Left renal pelvis (tissue), 4 donors: ENCODE data around the gene DARS1. TPM values are rescaled to one million over a fixed set of nuclear protein-coding genes. Genes with fewer than 3 reads are reported as not detected.
A peak's percentile ranks its signal among the peaks of the same experiment; 100 is the strongest.
"Not testable (repeated sequence)": the region's sequence is repeated elsewhere in the genome, so short reads cannot be mapped to it uniquely, and the experiment has no call there.

Experiments
- DNase-seq, 4 donors: peaks; one replicate each; pipeline ENCODE4 v3.0.0-alpha.2; 2013; ENCODE audit warnings: low read depth in 4 of 4, low spot score in 3 of 4
- polyA plus RNA-seq, 4 donors: library from polyadenylated mRNA; unstranded; fragments of 120-200 nt; gene quantifications; one replicate each; pipeline ENCODE4 v1.2.1, GENCODE V29; 2013; ENCODE audit not compliant: insufficient read length in 4 of 4

DARS1 gene
- polyA plus RNA-seq, 4 donors = 92.9 to 153 (median 135) TPM

DNA sequence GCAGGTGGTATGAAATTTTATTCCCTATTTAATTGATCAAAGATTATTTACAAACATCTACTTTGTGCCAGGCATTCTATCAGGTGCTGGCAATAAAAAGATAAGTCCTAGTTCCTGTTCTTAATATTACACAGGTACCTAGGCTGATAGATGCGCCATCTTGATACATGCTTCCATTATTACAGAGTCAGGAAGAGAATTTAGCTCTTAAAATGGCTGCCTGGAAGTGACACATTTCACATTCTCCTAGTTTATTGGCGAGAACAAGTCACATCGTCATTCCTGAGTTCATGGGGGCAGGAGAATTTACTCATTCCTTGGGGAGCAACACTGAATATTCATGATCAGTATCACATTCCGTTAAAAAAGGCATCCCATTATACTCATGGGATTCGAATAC, 1.1 kb upstream of the DARS1 start:
- no peak for DNase-seq

DNA sequence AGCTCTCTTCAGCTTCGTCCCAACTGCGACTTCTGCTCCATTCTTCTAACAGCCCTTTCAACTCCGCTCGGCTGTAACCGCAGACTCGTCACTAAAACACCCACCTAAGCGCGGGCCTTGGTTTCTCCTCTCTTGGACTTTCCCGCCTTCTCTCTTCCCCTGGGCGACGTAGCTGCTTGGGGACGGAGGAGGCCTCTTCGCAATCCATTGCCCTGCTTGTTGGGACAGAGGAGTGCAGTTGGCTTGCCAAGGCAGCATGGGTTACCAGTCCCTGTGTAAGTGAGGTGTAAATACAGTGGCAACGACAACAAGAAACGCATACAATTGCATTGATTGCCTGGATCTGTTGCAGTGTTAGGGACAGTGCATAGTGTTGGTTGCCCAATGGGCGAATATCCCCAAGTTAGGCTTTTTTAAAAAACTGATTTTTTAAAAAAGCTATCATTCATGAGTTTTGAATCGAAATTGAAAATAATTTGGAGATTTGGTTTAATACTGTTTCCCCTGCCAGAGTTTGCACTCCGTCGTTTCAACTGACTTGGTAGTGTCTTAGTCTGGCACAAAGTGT, 484 bp upstream of the DARS1 start:
- no peak for DNase-seq

DNA sequence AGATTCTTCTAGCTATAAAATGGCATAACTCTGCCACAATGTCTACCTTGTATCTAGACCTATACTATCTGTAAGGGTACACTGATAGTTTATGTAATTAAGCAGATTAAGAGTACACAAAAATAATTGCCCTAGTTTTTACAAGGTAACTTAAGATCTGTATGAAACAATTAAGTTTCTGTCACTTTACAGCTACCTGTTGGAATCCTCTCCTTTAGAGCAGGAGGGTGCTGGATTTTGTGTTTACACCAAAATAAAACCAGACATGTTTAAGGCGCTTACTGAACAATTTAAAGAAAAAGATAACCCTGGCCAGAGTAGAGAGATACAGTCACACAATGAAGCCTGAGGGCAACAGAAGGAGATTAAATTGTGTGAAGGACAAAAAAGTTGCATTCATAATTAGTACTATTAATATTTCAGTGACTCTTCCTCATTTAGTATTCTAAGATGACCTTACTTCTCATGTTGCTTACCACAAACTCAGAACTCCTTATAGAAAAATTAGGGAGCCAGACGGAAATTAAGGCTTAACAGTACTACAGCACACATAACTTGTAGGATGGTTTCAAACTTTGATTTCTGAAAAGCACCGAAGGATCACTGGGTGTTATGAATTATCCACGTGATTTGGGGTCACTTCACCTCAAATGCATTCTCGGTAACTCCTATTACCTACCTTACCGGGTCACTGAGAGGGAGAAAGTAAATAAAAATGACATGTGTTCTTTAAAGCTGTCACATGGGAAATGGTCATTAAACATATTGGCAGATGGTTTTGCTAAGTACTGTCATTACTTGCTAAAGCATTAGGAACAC, 1.0 kb downstream of the DARS1 start:
- no peak for DNase-seq

DNA sequence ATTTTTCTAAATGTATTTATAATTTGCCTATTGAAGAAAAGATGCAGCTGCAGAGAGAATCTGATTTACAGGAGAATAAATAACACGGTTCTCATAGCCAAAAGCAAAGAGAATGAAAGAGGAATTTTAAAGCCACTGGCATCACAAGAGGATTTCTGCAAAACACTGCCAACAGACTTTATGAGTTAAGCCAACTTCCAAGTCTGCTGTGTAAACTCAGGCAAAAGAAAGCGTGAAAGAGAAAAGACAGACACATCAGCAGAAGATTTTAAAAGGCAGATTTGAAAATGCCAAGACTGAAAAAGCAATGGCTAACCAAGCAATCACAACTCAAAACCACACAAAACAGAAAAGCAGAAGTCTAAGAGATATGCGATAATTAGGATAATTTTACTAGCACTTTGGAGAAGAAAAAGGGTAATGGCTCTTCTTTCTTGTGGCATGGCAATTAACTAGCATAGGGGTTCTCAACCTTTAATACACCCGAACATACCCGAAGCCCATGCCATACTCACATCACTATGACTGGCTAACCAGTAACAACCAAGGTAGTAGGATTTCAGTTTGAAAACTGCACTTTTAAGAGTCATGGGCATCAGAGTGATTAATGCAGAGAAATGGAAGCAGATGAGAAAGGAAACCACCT, 4.9 kb downstream of the DARS1 start:
- DNase-seq = no peak

DNA sequence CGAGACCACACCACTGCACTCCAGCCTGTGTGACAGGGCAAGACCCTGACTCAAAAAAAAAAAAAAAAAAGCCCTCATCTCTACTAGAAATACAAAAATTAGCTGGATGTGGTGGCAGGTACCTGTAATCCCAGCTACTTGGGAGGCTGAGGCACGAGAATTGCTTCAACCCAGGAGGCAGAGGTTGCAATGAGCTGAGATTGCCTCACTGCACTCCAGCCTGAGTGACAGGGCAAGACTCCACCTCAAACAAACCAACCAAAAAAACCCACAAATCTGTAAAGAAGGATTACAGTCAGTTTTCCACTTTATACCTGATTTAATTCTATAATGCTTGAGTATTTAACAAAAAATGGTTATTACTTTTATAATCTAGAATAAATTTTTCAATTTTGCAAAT, 9.7 kb downstream of the DARS1 start:
- DNase-seq = no peak

DNA sequence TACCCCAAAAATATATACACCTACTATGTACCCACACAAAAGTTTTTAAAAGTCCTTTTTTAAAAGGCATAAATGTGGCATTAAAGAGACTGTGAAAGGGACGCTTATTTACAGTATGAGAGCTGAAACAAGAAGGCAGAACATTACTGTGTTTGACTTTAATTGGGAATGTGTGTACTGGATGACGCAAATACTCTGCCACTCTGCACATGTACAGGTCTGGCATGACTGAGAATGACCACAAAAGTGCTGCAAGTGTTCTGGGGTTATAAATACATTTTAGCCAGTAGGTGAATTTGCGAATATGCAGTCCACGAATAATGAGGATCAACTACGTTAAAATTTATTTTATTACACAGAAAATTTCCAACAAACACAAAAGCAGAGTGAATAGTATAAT, 11.4 kb downstream of the DARS1 start:
- DNase-seq = no peak

DNA sequence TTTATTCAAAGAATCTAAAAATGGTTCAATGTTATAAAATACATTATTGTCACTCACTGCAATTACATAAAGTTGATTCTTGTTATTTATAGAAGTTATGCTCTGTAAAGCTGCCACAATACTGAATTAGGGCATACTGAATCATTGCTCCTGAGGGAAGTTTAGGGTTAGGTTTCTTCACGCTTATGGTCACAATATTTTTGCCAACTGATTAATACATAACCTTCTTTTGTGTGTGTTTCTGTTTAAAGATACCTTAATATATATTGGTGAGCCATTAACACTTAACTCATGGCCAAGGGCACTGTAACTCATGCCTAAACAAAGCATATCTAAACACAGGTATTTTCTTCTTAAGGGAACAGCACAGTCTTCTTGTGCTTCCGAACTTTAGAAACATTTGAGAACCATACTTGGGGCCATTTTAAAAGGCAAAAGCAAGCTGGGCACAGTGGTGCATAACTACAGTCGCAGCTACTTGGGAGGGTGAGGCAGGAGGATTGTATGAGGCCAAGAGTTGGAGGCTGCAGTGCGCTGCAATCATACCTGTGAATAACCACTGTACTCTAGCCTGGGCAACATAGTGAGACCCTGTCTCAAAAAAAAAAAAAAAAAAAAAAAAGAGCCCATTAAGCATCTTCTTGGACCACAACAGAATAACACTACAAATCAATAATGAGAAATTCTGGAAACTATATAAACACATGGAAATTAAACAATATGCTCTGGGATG, 15.6 kb downstream of the DARS1 start:
- no peak for DNase-seq

DNA sequence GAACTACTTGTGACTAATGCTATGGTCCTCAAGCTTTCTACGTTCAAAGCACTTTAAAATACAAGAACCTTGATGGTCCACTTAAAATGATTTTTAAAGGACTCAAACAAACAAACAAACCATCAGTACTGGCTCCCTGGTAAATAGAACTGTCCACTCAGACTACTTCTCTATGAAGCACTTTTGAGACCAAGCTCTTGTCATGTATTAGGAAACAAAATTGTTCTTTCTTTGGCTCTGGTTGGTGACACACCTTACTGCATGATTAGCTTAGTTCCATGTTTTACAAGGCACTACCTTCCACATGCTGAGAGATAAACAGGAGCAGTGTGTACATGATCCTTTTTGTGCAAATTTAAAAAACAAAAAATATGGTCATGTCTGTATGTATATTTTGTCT, 19.7 kb downstream of the DARS1 start:
- DNase-seq = no peak

DNA sequence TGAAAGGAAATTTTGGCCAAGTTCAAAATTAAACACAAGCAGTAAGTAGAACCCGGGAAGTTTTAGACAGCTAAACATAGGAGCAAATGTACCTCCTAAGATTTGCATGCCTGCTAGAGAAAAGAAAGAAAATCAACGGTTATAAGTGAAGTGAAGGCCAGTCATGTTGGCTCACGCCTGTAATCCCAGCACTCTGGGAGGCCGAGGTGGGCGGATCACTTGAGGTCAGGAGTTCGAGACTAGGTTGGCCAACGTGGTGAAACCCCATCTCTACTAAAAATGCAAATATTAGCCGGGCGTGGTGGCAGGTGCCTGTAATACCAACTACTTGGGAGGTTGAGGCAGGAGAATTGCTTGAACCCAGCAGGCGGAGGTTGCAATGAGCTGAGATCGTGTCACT, 21.0 kb downstream of the DARS1 start:
- DNase-seq = not testable (repeated sequence)

DNA sequence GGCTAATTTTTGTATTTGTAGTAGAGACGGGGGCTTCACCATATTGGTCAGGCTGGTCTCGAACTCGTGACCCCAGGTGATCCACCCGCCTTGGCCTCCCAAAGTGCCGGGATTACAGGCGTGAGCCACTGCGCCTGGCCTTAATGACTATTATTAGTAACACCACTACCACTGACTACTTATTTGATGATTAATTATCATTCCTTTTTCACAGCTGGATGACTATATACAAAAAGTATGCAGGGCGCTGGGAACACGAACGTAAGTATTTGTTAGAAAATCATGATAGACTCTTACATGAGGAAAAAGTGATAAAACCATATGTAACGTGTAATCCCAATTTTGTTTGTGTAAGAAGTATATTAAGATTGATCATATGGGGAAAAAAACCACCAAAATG, 21.6 kb downstream of the DARS1 start:
- DNase-seq = no peak

DNA sequence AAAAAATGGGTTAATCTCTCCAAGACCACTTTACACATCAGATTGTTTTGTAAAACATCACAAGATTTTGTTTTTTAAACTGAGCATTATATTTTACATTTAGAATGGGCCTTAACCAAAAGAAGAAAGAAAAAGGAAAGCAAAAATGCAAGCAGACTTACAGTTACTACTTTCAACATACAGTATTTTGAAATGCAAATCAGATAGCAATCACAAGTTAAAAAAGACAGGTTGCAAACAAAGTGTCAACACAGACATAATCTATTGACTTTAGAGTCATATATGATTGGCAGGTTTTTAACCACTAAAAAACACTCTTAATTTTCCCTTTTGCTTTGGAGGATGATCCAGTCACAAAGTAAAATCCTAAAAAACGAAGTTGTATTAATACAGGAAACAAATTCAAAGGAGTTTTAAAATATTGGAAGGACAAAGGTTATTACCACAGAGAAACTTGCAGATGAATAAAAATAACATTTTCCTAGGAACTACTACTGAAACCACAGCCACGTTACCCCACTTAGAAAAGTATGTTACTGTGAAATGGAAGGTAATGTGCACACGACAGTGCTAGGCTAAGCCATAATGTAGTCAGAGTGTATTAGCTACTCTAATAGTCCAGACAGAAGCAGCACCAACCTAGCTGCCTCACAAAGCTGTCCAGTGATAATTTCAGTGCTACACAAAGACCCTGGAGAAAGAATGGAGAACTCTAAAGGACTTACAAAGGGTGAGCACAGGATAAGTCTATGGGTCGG, 22.9 kb downstream of the DARS1 start:
- no peak for DNase-seq

DNA sequence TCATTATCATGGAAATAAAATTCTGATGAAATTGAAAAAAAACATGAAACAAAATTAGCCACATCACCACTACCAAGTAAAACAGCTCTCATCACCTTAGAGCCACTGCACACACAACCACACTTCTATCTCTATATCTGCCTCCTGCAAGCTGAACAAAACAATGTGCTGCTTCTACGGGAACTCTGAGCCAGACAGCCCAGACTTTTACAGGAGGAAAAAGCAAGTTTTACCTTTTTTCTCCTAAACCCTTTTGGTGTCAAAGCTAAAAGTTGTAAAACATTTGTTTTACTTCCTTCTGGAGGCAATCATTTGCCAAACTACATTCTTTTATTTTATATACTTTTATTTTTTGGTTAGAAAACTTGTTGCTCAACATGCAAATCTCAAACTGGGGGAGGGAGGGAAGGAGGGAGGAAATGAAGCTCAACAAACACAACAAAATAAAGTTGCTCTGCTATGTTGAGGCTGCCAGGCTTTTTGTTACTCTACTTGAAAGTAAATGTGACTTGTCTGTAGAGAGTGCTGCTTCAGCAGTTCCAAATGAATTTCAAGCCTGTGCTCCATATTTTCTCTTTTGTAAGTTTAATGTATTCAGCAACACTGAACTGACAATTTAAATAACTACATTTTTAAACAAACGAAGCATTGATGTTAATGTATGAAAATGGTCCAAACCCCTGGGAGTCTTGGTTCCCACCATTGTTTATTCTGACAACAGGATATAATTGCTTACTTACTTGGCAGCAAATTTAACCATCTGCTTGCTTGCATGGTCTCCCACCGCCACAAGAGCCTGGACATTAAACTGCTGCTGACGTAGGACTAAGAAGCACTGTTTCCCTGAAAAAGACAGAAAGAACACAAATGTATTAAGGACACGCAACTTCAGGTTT, 24.5 kb downstream of the DARS1 start:
- DNase-seq = peak in 2 of 4 donors; percentile 18 to 25

DNA sequence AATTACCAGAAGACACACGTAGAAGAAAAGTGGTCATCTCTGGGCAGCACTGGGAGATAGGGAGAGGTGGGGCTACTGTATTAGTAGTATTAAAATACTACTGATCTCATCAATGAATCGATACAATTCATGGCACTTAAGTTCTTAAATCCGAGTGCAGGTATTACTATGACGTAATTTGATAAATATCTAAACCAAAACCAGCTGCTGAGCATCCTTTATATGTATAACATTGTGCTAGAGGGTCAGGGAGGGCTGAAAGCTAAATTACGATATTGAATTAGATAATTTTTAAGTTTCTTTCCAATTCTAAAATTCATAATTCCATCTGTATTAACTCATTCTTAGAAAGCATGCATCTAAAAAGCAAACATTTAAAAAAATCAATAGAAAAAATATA, 25.3 kb downstream of the DARS1 start:
- DNase-seq = no peak

DNA sequence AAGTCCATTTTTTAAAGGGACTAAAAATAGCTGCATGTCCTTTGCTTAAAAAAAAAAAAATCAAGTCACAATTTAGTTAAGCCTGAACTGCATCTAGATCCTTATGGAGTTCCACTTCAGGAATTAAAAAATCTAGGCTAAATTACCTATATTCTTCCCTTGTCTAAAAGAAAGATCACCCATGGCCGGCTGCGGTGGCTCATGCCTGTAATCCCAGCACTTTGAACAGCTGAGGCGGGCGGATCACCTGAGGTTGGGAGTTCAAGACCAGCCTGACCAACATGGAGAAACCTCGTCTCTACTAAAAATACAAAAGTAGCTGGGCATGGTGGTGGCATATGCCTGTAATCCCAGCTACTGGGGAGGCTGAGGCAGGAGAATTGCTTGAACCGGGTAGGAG, 26.5 kb downstream of the DARS1 start:
- not testable (repeated sequence) for DNase-seq

DNA sequence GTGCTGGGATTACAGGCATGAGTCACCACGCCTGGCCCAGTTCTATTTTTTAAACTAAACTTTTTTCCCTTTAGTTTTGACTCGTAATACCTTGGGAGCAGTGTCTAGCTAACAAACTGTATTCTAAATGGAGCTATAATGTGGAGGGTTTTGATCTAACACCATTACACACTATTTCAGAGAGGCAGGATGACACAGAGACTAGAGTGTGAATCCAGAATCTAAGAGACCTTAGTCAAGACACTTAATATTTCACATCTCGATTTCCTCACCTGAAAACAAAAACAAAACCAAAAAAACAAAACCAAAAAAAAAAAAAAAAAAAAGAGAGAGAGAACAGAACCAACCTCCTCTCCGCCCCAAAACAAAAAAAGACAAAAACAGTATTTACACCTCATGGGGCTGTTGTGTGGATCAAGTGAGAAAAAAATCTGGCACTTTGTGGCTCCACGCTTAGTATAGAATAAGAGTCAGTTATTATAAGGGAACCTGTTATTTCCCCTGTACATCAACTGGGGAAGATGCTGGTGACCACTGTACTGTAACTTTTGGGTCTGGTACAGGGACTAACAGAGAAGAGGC, 31.3 kb downstream of the DARS1 start:
- DNase-seq = no peak

DNA sequence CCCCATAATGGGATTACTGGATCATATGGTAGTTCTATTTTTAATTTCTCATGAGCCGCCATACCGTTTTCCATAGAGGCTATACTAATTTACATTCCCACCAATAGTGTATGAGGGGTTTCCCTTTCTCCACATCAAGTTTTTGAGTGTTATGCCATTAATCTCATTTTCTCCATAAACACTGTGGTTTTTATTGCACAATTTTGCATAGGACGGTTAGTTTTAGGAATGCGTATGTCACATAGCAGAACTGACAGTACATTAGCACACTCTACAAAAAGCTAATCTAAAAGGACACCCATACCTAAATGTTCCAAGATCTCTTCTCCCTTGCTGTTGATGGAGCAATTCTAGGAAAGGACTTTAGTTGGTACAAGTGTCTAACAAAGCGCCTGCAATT, 32.5 kb downstream of the DARS1 start:
- DNase-seq = no peak

DNA sequence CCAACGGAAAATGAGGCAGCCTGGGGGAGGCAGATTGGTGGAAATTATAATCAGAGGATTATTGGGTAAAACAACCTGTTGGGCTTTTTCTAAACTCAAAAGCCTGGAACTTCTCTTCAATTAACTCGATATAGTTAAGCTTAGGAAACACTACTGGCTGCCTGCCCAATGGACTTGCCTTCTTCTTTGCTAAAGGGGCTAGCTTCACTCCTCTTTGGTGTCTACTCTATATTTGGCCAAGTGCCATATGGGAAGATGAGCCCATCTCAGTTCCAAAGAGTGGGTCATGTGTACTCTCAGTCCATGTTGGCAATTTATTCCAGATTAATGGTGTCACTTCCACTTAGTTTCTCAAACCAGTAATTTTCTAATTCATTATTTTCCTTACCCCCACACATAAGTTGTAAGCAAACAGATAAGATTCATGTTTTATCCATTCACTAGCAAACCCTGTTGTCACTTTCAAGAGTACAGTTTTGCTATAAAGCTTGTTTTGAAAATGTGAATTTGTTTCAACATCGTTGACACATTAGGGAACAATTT, 34.3 kb downstream of the DARS1 start:
- DNase-seq = no peak

DNA sequence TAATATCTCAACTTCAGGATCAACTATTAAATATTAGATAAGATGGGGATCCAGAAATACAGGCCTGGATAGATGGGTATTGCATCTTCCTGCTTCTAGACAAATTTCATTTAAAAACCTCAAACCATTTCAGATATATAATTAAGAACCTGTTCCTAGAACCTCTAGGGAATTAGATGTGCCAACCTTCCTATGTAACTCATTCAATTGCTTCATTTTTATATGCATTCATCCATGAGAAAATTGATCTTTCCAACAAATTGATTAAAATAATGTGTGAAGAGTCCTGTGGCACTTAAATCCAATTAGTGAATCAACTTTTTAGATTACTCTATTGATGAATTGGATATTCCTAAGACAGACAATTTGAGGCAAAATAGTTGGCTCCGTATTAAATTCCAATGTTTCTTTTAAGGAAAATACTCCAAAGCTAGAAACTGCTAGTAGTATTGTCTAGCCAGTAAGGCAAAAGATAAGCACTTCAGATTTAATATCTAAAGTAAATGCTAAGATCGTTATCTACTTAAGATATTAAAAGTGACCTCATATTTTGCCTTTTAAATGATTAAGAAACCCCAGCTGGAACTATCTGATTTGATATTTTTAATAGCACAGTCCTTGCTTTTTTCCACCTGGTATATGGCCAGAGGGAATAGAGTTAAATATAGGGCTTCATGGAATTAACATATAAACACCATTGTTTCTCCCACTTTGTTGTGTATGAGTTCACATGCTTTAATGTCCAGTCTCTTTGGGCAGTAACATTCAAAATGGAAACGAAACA, 35.8 kb downstream of the DARS1 start:
- DNase-seq = no peak
